ENCODE data around the gene PC.

Gene PC

DNA sequence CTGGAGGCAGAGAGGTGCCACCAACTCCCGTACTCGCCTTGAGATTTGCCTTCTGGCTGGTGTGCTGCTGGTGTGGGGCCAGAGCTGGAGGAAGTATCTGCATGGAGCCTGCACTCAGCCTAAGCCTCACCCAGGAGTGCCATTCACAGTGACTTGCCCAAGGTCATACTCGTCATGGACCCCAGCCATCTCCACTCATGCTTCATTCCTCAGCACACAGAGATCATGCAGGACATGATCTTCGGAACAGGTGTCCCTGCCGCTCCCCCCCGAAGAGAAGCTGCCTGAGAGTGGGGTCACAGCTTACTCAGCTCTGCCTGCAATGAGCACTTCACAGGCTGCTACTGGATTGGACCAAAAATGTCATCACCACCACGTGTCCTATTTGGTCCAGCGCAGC is 49.0 kb downstream of the PC start:
- H3K4me3 ChIP-seq (ENCODE audit: control insufficient read depth, low read depth, low read length) = no peak overlapping the region
- TF ChIP-seq, protein P1, sequence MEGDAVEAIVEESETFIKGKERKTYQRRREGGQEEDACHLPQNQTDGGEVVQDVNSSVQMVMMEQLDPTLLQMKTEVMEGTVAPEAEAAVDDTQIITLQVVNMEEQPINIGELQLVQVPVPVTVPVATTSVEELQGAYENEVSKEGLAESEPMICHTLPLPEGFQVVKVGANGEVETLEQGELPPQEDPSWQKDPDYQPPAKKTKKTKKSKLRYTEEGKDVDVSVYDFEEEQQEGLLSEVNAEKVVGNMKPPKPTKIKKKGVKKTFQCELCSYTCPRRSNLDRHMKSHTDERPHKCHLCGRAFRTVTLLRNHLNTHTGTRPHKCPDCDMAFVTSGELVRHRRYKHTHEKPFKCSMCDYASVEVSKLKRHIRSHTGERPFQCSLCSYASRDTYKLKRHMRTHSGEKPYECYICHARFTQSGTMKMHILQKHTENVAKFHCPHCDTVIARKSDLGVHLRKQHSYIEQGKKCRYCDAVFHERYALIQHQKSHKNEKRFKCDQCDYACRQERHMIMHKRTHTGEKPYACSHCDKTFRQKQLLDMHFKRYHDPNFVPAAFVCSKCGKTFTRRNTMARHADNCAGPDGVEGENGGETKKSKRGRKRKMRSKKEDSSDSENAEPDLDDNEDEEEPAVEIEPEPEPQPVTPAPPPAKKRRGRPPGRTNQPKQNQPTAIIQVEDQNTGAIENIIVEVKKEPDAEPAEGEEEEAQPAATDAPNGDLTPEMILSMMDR (conservative IDR thresholded peaks at IDR 0.05; ENCODE audit: control insufficient read depth, insufficient read depth, low read depth, low read length) = no peak
- no peak for DNase-seq (ENCODE audit: low read depth)

DNA sequence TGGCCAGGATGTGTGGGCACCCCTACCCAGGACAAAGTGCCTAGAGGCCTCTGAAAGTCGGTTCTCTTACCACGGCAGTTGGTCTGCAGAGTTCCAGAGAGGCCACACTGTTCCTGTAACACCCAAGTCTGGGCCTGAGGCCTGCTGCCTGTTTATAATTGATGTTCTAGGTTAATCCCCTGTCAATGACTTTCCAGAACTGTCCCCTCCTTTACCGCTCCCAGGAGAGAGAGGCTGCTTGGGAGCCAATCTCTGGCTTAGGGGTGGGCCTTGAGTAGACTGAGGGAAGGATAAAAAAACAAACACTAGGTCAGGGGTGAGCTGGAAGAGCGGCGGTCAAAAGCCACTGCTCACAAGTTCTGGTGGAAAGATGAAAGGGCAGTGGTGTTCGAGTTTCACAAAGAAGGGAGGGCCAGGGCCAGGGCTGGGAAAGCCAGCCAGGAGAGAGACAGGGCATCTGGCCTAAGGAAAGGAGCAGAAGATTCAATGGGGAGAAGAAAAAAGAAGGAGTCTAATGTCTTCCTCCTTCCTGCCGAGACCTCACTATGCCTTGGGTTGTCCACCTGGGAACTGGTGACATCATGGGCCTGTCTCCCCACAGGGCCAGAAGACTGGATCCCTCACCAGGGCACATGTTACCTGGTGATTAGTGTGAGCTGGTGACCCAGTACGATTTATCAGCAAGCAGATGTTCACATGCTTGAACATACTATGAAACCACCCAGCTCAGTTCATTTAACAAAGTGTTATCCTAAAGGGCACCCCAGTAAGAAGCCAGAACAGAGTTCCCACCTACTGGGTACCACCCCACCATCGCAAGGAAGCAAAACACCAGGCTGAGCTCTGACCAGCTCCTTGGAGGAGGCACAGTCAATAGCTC is 50.2 kb downstream of the PC start:
- TF ChIP-seq, protein P1 (conservative IDR thresholded peaks at IDR 0.05; ENCODE audit: control insufficient read depth, insufficient read depth, low read depth, low read length) = no peak
- no peak overlapping the region for H3K4me3 ChIP-seq (ENCODE audit: control insufficient read depth, low read depth, low read length)
- DNase-seq (ENCODE audit: low read depth) = no peak

DNA sequence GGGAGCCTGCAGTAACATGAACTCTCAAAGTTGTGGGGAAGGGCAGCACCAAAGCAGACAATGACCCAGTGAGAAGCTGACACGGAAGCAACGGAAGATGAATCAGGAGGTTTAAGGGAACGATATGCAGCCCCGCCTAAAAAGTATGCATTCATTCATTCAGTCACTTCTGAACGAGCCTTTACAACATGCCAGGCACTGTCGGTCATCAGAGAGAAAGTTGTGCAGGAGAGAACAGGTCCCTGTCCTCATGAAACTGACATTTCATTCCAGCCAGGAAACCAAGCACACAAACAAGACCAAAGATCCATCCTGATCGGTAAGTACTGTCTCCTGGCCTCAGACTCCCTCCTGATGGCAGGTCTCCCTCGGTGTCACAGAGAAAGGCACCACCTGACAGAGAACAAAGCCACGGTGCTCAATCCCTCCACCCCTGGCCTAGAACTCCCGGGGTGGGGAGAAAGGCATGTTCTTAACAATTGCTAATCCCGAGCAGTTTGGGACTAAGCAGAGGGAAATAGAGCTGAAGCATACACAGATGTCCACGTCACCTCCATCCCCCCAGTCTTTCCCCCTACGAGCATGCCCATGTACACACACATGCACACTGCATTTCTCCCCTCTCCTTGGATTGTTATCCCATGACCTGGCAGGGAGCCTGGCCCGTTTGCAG is 52.0 kb downstream of the PC start:
- DNase-seq (ENCODE audit: low read depth) = peak; percentile 66
- H3K4me3 ChIP-seq (ENCODE audit: control insufficient read depth, low read depth, low read length) = no peak overlapping the region
- TF ChIP-seq, protein P1 (conservative IDR thresholded peaks at IDR 0.05; ENCODE audit: control insufficient read depth, insufficient read depth, low read depth, low read length) = no peak

DNA sequence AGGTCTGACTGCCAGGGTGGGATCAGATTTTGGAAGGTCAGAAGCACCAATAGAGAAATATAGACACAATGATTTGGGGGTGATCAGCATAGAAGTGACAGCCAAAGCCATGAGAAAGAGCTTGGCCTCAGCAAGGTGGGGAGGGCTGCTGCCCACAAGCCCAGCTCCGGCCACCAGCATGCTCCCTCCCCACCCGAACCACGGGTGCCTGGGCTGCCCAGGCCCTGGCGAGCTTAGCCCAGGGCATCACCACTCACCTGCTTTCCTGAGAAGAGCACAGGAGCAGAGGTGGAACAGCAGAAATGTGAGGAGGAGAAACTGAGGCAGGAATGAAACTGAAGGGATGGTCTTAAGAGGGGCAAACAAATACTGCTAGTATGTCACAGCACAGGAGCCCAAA is 52.6 kb downstream of the PC start:
- H3K4me3 ChIP-seq (ENCODE audit: control insufficient read depth, low read depth, low read length) = no peak overlapping the region
- no peak for DNase-seq (ENCODE audit: low read depth)
- TF ChIP-seq, protein P1 (conservative IDR thresholded peaks at IDR 0.05; ENCODE audit: control insufficient read depth, insufficient read depth, low read depth, low read length) = no peak

DNA sequence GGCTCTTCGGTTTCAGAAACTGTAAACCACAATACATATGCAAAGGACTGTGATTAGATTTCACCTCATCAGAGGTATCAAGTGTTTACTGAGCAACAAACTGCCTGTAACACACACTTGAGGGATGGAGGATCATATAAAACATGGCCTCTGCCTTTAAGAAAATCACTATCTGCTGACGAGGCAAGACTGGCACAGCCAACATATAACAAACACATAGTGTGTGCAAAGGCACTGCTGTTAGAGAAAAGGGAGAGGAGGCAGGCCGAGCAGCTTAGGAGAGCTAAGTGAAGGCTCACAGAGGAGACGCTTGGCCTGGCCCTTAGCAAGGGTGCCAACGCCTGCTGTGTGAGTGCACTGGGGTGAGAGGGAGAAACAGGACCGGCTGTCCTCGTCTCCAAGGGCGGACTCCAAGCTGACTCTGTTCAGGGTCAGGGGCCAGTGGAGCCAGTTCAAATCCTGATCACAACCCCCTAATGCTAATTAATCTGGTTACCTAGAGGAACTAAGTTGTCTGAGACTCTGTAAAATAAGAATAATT is 53.1 kb downstream of the PC start:
- H3K4me3 ChIP-seq (ENCODE audit: control insufficient read depth, low read depth, low read length) = no peak overlapping the region
- TF ChIP-seq, protein P1 (conservative IDR thresholded peaks at IDR 0.05; ENCODE audit: control insufficient read depth, insufficient read depth, low read depth, low read length) = no peak
- DNase-seq (ENCODE audit: low read depth) = no peak

DNA sequence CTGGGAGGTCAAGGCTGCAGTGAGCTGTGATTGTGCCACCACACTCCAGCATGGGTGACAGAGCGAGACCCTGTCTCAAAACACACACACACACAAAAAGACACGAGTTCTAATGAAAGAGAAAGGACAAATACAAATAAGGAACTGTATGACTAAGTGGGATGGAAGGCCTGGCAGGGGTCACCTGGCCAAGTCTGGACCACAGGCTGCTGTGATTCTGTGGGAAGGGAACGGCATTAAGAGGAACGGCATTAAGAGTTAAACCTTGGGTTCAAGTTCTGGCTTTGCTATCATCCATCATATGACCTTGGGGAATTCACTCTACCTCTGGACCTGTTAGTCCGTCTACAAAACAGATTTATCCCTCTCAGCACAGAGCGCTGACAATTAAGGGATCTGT is 53.6 kb downstream of the PC start:
- no peak for DNase-seq (ENCODE audit: low read depth)
- H3K4me3 ChIP-seq (ENCODE audit: control insufficient read depth, low read depth, low read length) = no peak overlapping the region
- TF ChIP-seq, protein P1 (conservative IDR thresholded peaks at IDR 0.05; ENCODE audit: control insufficient read depth, insufficient read depth, low read depth, low read length) = no peak
